ENCODE measurements around the gene TOR2A. TPM values are rescaled to one million over a fixed set of nuclear protein-coding genes. Genes with fewer than 3 reads are reported as not detected.

TOR2A gene
- total and polyA plus RNA-seq, 2 donors, result 7.2 to 19.3 TPM

GRCh38 chr9:127693143-127693542 lies 42.0 kb downstream of the TOR2A start:
- DNase-seq (ENCODE audit: low read depth in 6 of 9, low spot score in 9 of 9), result no peak
- no peak overlapping the region for H3K4me3 ChIP-seq (ENCODE audit: low read length in 2 of 2)
- no peaks in the 10 kb centered on the region for H3K27me3 ChIP-seq (ENCODE audit: control insufficient read depth in 2 of 2, insufficient read depth in 1 of 2, low read length in 1 of 2)
- H3K4me1 ChIP-seq (ENCODE audit: control insufficient read depth in 2 of 2, insufficient read depth in 2 of 2, low read length in 2 of 2), result no peaks in the 10 kb centered on the region
- no peaks in the 10 kb centered on the region for H3K9me3 ChIP-seq (ENCODE audit: control insufficient read depth in 2 of 2, insufficient read depth in 1 of 2, low read length in 1 of 2)
- H3K27ac ChIP-seq (ENCODE audit: low read depth in 1 of 2, low read length in 1 of 2), result no peak overlapping the region
- 96% methylated on average over 10 of the region's 10 CpGs for WGBS
- H3K36me3 ChIP-seq (ENCODE audit: control insufficient read depth in 2 of 2, insufficient read depth in 2 of 2, low read length in 1 of 2), result no peaks in the 10 kb centered on the region

- Histone ChIP-seq H3K9me3 (ENCODE audit: control insufficient read depth in 2 of 2, insufficient read depth in 1 of 2, low read length in 1 of 2) (no peaks in the 10 kb centered on the region), H3K4me1 (ENCODE audit: control insufficient read depth in 2 of 2, insufficient read depth in 2 of 2, low read length in 2 of 2) (no peaks in the 10 kb centered on the region), H3K4me3 (ENCODE audit: low read length in 2 of 2) (no peak overlapping the region), H3K27me3 (ENCODE audit: control insufficient read depth in 2 of 2, insufficient read depth in 1 of 2, low read length in 1 of 2) (no peaks in the 10 kb centered on the region), H3K36me3 (ENCODE audit: control insufficient read depth in 2 of 2, insufficient read depth in 2 of 2, low read length in 1 of 2) (no peaks in the 10 kb centered on the region), H3K27ac (ENCODE audit: low read depth in 1 of 2, low read length in 1 of 2) (no peak overlapping the region)
- 95% methylated on average over 20 of the region's 20 CpGs for WGBS
- no peak for DNase-seq (ENCODE audit: low read depth in 6 of 9, low spot score in 9 of 9)
These were observed 43.0 kb downstream of the TOR2A start for GRCh38 chr9:127692071-127692470.

GRCh38 chr9:127690735-127691134 lies 44.4 kb downstream of the TOR2A start:
- no peaks in the 10 kb centered on the region for H3K4me1 ChIP-seq (ENCODE audit: control insufficient read depth in 2 of 2, insufficient read depth in 2 of 2, low read length in 2 of 2)
- H3K9me3 ChIP-seq (ENCODE audit: control insufficient read depth in 2 of 2, insufficient read depth in 1 of 2, low read length in 1 of 2), result no peaks in the 10 kb centered on the region
- H3K27me3 ChIP-seq (ENCODE audit: control insufficient read depth in 2 of 2, insufficient read depth in 1 of 2, low read length in 1 of 2), result no peaks in the 10 kb centered on the region
- 96% methylated on average over 10 of the region's 10 CpGs for whole genome bisulfite sequencing
- DNase-seq (ENCODE audit: low read depth in 6 of 9, low spot score in 9 of 9), result no peak
- H3K4me3 ChIP-seq (ENCODE audit: low read length in 2 of 2), result no peak overlapping the region
- H3K36me3 ChIP-seq (ENCODE audit: control insufficient read depth in 2 of 2, insufficient read depth in 2 of 2, low read length in 1 of 2), result no peaks in the 10 kb centered on the region
- H3K27ac ChIP-seq (ENCODE audit: low read depth in 1 of 2, low read length in 1 of 2), result no peak overlapping the region

GRCh38 chr9:127689329-127690000 lies 45.6 kb downstream of the TOR2A start:
- WGBS, result 90% methylated on average over 13 of the region's 13 CpGs
- DNase-seq (ENCODE audit: low read depth in 6 of 9, low spot score in 9 of 9), result no peak
- Histone ChIP-seq H3K9me3 (ENCODE audit: control insufficient read depth in 2 of 2, insufficient read depth in 1 of 2, low read length in 1 of 2) (no peaks in the 10 kb centered on the region), H3K4me3 (ENCODE audit: low read length in 2 of 2) (no peak overlapping the region), H3K36me3 (ENCODE audit: control insufficient read depth in 2 of 2, insufficient read depth in 2 of 2, low read length in 1 of 2) (no peaks in the 10 kb centered on the region), H3K27ac (ENCODE audit: low read depth in 1 of 2, low read length in 1 of 2) (no peak overlapping the region), H3K4me1 (ENCODE audit: control insufficient read depth in 2 of 2, insufficient read depth in 2 of 2, low read length in 2 of 2) (no peaks in the 10 kb centered on the region), H3K27me3 (ENCODE audit: control insufficient read depth in 2 of 2, insufficient read depth in 1 of 2, low read length in 1 of 2) (no peaks in the 10 kb centered on the region)

GRCh38 chr9:127686461-127687393 lies 48.4 kb downstream of the TOR2A start:
- Histone ChIP-seq H3K27me3 (ENCODE audit: control insufficient read depth in 2 of 2, insufficient read depth in 1 of 2, low read length in 1 of 2) (no peaks in the 10 kb centered on the region), H3K4me3 (ENCODE audit: low read length in 2 of 2) (no peak overlapping the region), H3K36me3 (ENCODE audit: control insufficient read depth in 2 of 2, insufficient read depth in 2 of 2, low read length in 1 of 2) (no peaks in the 10 kb centered on the region), H3K4me1 (ENCODE audit: control insufficient read depth in 2 of 2, insufficient read depth in 2 of 2, low read length in 2 of 2) (no peaks in the 10 kb centered on the region), H3K9me3 (ENCODE audit: control insufficient read depth in 2 of 2, insufficient read depth in 1 of 2, low read length in 1 of 2) (no peaks in the 10 kb centered on the region), H3K27ac (ENCODE audit: low read depth in 1 of 2, low read length in 1 of 2) (no peak overlapping the region)
- 97% methylated on average over 6 of the region's 6 CpGs for WGBS
- no peak for DNase-seq (ENCODE audit: low read depth in 6 of 9, low spot score in 9 of 9)

GRCh38 chr9:127684576-127684975 lies 50.5 kb downstream of the TOR2A start:
- 95% methylated on average over 4 of the region's 4 CpGs for WGBS
- Histone ChIP-seq H3K36me3 (ENCODE audit: control insufficient read depth in 2 of 2, insufficient read depth in 2 of 2, low read length in 1 of 2) (no peaks in the 10 kb centered on the region), H3K4me1 (ENCODE audit: control insufficient read depth in 2 of 2, insufficient read depth in 2 of 2, low read length in 2 of 2) (no peaks in the 10 kb centered on the region), H3K4me3 (ENCODE audit: low read length in 2 of 2) (no peak overlapping the region), H3K27ac (ENCODE audit: low read depth in 1 of 2, low read length in 1 of 2) (no peak overlapping the region), H3K27me3 (ENCODE audit: control insufficient read depth in 2 of 2, insufficient read depth in 1 of 2, low read length in 1 of 2) (no peaks in the 10 kb centered on the region), H3K9me3 (ENCODE audit: control insufficient read depth in 2 of 2, insufficient read depth in 1 of 2, low read length in 1 of 2) (no peaks in the 10 kb centered on the region)
- no peak for DNase-seq (ENCODE audit: low read depth in 6 of 9, low spot score in 9 of 9)

- DNase-seq (ENCODE audit: low read depth in 6 of 9, low spot score in 9 of 9), result no peak
- H3K27me3 ChIP-seq (ENCODE audit: control insufficient read depth in 2 of 2, insufficient read depth in 1 of 2, low read length in 1 of 2), result no peaks in the 10 kb centered on the region
- 96% methylated on average over 5 of the region's 5 CpGs for WGBS
- H3K4me3 ChIP-seq (ENCODE audit: low read length in 2 of 2), result no peak overlapping the region
- no peaks in the 10 kb centered on the region for H3K4me1 ChIP-seq (ENCODE audit: control insufficient read depth in 2 of 2, insufficient read depth in 2 of 2, low read length in 2 of 2)
- peaks cover 0 to 2% of the 10 kb centered on the region in 2 donors for H3K36me3 ChIP-seq (ENCODE audit: control insufficient read depth in 2 of 2, insufficient read depth in 2 of 2, low read length in 1 of 2)
- no peak overlapping the region for H3K27ac ChIP-seq (ENCODE audit: low read depth in 1 of 2, low read length in 1 of 2)
- no peaks in the 10 kb centered on the region for H3K9me3 ChIP-seq (ENCODE audit: control insufficient read depth in 2 of 2, insufficient read depth in 1 of 2, low read length in 1 of 2)
These were observed 51.4 kb downstream of the TOR2A start for GRCh38 chr9:127683723-127684122.

GRCh38 chr9:127682351-127683136 lies 52.5 kb downstream of the TOR2A start:
- no peaks in the 10 kb centered on the region for H3K9me3 ChIP-seq (ENCODE audit: control insufficient read depth in 2 of 2, insufficient read depth in 1 of 2, low read length in 1 of 2)
- WGBS, result 97% methylated on average over 23 of the region's 23 CpGs

More at GRCh38 chr9:127682351-127683136, 52.5 kb downstream of the TOR2A start:
- Histone ChIP-seq H3K36me3 (ENCODE audit: control insufficient read depth in 2 of 2, insufficient read depth in 2 of 2, low read length in 1 of 2) (peaks cover 0 to 2% of the 10 kb centered on the region in 2 donors), H3K4me1 (ENCODE audit: control insufficient read depth in 2 of 2, insufficient read depth in 2 of 2, low read length in 2 of 2) (no peaks in the 10 kb centered on the region), H3K27me3 (ENCODE audit: control insufficient read depth in 2 of 2, insufficient read depth in 1 of 2, low read length in 1 of 2) (no peaks in the 10 kb centered on the region), H3K27ac (ENCODE audit: low read depth in 1 of 2, low read length in 1 of 2) (no peak overlapping the region), H3K4me3 (ENCODE audit: low read length in 2 of 2) (no peak overlapping the region)
- DNase-seq (ENCODE audit: low read depth in 6 of 9, low spot score in 9 of 9), result no peak
